ENCODE results near the gene CALML5.

The CALML5 gene

GRCh38 chr10:5514226-5514850 lies 15.0 kb upstream of the CALML5 start:
- no peak overlapping the region for H3K27ac ChIP-seq
- H3K4me3 ChIP-seq, result no peak overlapping the region
- TF ChIP-seq CTCF (IDR thresholded peaks at IDR 0.05), result no peak
- DNase-seq (ENCODE audit: low spot score), result no peak

- H3K4me3 ChIP-seq, result no peak overlapping the region
- no peak overlapping the region for H3K27ac ChIP-seq
- no peak for TF ChIP-seq CTCF (IDR thresholded peaks at IDR 0.05)
- DNase-seq (ENCODE audit: low spot score), result no peak
Observed at GRCh38 chr10:5512881-5513612, 13.7 kb upstream of the CALML5 start.

DNA sequence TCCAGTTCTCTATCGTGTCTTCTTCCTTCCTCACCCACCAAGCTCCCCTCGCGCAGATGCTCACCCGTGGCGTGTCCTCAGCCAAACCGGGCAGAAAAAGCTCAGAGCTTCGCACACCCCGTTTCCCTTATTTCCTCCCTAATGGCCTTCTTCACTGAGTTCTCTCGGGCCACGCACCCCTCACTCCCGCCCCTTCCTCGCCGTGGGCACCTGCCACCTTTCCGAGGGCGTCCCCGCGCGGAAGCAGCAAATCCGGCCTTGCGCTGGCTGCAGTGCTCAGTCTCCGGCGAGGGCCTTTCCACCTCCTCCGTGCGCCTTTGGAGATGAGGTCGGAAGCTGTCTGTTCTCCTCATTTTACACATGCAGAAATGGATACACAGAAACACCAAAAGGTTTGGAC lies 13.0 kb upstream of the CALML5 start:
- no peak for DNase-seq (ENCODE audit: low spot score)
- no peak overlapping the region for H3K27ac ChIP-seq
- TF ChIP-seq CTCF (IDR thresholded peaks at IDR 0.05), result no peak
- H3K4me3 ChIP-seq, result no peak overlapping the region

GRCh38 chr10:5511885-5512280 lies 12.5 kb upstream of the CALML5 start:
- DNase-seq (ENCODE audit: low spot score), result no peak
- Histone ChIP-seq H3K4me3 (no peak overlapping the region), H3K27ac (no peak overlapping the region)
- TF ChIP-seq CTCF (IDR thresholded peaks at IDR 0.05), result no peak

DNA sequence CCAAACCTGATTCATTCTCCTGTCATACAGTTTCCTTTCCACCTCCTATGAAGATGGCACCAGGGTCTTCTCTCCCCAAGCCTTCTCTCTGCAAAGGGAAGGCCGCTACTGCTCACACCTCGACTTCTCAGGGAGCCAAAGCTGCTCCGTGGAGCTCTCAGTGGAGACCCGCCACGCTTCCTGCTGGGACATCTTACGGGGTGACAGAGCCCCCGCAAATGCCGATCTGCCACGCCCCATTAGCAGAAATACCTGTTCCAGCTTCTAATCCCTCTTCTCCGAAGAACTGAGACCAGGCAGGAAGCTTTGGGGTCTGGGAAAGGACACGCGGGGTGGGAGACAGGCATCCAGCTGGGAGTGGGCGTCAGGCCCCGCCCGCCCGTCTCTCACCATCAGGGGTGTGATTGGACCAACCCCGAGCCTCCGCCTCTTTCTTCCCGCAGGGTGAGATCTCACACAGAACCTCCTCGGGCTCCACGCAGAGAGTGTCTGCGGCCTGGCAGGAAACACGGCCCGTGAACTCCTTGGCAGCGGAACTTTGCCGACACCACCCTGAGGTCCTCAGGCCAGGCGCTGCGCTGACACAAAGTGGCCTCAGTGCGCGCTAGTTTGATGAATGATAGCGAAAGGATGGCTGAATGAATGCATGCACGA lies 12.0 kb upstream of the CALML5 start:
- DNase-seq (ENCODE audit: low spot score), result no peak
- no peak for TF ChIP-seq CTCF (IDR thresholded peaks at IDR 0.05)
- no peak overlapping the region for H3K27ac ChIP-seq
- no peak overlapping the region for H3K4me3 ChIP-seq

DNA sequence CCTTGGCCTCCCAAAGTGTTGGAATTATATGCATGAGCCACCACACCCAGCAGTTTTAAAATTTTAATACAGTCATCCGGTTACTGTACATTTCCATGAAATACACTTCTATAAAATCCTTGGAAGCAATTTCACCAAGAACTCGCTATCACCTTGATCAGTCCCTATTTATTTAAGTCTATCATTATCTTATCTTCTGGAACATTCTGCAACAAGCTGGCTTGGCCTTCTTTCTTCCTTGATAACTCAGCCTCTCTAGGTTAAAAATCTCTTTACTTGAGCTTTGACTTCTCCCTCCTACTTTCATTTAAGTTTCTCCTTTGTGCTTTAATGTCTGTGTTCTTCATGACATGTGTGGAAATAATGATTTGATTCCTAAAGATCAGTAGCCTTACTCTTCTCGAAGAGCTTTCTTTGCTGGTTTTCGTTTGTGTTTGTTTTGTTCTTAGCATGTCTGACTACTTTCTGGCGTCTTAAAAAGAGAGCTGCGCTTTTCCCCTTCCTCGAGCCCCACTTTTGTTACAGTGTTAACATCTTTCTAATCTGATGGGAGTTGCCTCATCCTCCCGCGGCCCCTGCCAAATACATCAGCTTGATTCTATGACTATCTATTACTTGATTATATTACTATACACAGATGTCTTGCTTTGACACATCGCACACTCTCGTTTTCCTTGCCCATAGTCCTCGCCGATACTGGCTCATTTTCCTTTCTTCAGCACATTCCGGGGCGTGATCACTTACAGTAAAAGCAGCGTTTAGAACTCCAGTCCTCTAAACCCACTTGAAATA lies 11.1 kb upstream of the CALML5 start:
- TF ChIP-seq CTCF (IDR thresholded peaks at IDR 0.05), result no peak
- Histone ChIP-seq H3K4me3 (no peak overlapping the region), H3K27ac (no peak overlapping the region)
- no peak for DNase-seq (ENCODE audit: low spot score)

All from coronary artery (tissue), 2 donors.